Measurements from ENCODE around the gene TOE1.

DNA sequence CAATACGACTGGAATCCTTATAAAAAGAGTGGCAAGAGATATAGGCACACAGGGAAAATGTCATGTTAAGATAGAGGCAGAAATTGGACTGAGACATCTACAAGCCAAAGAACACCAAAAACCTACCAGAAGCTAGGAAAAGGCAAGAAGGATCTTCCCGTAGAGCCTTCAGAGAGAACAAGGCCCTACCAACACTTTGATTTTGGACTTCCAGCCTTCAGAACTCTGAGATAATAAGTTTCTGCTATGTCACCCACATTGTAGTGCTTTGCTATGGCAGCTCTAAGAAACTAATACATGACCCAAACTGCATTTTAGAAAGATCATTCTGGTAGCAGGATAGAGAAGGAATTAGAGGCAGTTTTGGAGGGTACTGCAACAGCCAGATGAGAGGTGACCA is 24.3 kb downstream of the TOE1 start:
- TF ChIP-seq, protein P1, sequence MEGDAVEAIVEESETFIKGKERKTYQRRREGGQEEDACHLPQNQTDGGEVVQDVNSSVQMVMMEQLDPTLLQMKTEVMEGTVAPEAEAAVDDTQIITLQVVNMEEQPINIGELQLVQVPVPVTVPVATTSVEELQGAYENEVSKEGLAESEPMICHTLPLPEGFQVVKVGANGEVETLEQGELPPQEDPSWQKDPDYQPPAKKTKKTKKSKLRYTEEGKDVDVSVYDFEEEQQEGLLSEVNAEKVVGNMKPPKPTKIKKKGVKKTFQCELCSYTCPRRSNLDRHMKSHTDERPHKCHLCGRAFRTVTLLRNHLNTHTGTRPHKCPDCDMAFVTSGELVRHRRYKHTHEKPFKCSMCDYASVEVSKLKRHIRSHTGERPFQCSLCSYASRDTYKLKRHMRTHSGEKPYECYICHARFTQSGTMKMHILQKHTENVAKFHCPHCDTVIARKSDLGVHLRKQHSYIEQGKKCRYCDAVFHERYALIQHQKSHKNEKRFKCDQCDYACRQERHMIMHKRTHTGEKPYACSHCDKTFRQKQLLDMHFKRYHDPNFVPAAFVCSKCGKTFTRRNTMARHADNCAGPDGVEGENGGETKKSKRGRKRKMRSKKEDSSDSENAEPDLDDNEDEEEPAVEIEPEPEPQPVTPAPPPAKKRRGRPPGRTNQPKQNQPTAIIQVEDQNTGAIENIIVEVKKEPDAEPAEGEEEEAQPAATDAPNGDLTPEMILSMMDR (IDR thresholded peaks at IDR 0.05; ENCODE audit: poor library complexity, severe bottlenecking), result no peak
- no peak for TF ChIP-seq SMC3 (conservative IDR thresholded peaks at IDR 0.05; ENCODE audit: poor library complexity)
- no peak for TF ChIP-seq POLR2AphosphoS5 (IDR thresholded peaks at IDR 0.05)
- no peak for TF ChIP-seq EZH2 (IDR thresholded peaks at IDR 0.05; ENCODE audit: borderline replicate concordance, insufficient read depth, low read length, poor library complexity, severe bottlenecking)
- no peak for TF ChIP-seq RAD21 (conservative IDR thresholded peaks at IDR 0.05)
- TF ChIP-seq, protein P2, sequence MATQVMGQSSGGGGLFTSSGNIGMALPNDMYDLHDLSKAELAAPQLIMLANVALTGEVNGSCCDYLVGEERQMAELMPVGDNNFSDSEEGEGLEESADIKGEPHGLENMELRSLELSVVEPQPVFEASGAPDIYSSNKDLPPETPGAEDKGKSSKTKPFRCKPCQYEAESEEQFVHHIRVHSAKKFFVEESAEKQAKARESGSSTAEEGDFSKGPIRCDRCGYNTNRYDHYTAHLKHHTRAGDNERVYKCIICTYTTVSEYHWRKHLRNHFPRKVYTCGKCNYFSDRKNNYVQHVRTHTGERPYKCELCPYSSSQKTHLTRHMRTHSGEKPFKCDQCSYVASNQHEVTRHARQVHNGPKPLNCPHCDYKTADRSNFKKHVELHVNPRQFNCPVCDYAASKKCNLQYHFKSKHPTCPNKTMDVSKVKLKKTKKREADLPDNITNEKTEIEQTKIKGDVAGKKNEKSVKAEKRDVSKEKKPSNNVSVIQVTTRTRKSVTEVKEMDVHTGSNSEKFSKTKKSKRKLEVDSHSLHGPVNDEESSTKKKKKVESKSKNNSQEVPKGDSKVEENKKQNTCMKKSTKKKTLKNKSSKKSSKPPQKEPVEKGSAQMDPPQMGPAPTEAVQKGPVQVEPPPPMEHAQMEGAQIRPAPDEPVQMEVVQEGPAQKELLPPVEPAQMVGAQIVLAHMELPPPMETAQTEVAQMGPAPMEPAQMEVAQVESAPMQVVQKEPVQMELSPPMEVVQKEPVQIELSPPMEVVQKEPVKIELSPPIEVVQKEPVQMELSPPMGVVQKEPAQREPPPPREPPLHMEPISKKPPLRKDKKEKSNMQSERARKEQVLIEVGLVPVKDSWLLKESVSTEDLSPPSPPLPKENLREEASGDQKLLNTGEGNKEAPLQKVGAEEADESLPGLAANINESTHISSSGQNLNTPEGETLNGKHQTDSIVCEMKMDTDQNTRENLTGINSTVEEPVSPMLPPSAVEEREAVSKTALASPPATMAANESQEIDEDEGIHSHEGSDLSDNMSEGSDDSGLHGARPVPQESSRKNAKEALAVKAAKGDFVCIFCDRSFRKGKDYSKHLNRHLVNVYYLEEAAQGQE (IDR thresholded peaks at IDR 0.05; ENCODE audit: borderline replicate concordance), result no peak
- TF ChIP-seq EP300 (conservative IDR thresholded peaks at IDR 0.05; ENCODE audit: poor library complexity, severe bottlenecking), result no peak

All from neural cell (in vitro differentiated cells).